HCT116 (cell line): ENCODE data around the gene MMS19. TPM values are rescaled to one million over a fixed set of nuclear protein-coding genes. Genes with fewer than 3 reads are reported as not detected.

Experiments used
- ATAC-seq: fragments of 200-7000 bp; cut with Tn5 transposase; 2 replicates; pipeline ENCODE4 v1.9.1; 2020; ENCODE audit warnings: mild to moderate bottlenecking, moderate library complexity
- BruUV-seq: library from RNA; stranded (reverse); fragments of 400-500 nt; replicated peaks from 2 replicates; lab custom pipeline; 2021; lab: Mats Ljungman, UMichigan
- CTCF ChIA-PET: fragments of 300-600 bp; sonication (Branson Sonifier 250); formaldehyde crosslinking; loops from one replicate; lab custom pipeline; 2021; ENCODE audit warnings: antibody characterized with exemption; lab: Charles Lee
- POLR2A ChIA-PET: fragments of 300-600, 350-600 bp; sonication (Branson Sonifier 250); formaldehyde crosslinking; loops from one replicate; lab custom pipeline; 2021; ENCODE audit warnings: antibody characterized with exemption; lab: Charles Lee
- RAD21 ChIA-PET, 2 experiments: fragments of 300-600 bp; sonication (Branson Sonifier 250); formaldehyde crosslinking; loops; one replicate each; lab custom pipeline; 2023; ENCODE audit warnings: low total read pairs in 2 of 2; ENCODE audit not compliant: uncharacterized antibody in 2 of 2, unreplicated experiment in 2 of 2, low non-redundant PET in 1 of 2; lab: Charles Lee
- DNase-seq: peaks from one replicate; pipeline ENCODE4 v3.0.0-alpha.2; 2010; ENCODE audit warnings: low read depth, low spot score
- H2AFZ ChIP-seq: fragments of 200-600 bp; shearing (Covaris generic), sonication (generic); 2 replicates; pipeline ENCODE4 v1.6.1; 2017; ENCODE audit warnings: low read depth, mixed run types, mixed read lengths, antibody characterized with exemption, low read length; ENCODE audit not compliant: poor library complexity, severe bottlenecking
- H3K27ac ChIP-seq: 2 replicates; pipeline ENCODE4 v1.5.1; 2012; ENCODE audit warnings: low read depth, low read length
- H3K27me3 ChIP-seq: fragments of 200-600 bp; sonication (generic); 2 replicates; pipeline ENCODE4 v1.6.1; 2016; ENCODE audit warnings: mixed run types, low read length, mixed read lengths; ENCODE audit not compliant: insufficient read depth
- H3K36me3 ChIP-seq, 2 experiments: fragments of 200-500 bp in 1 of 2; fragments of 200-600 bp in 1 of 2; sonication (Bioruptor generic) in 1 of 2; sonication (generic) in 1 of 2; 2 replicates each; pipeline versions ENCODE4 v1.5.1 to v1.6.1; 2014 to 2016; ENCODE audit warnings: low read length in 2 of 2, inconsistent platforms in 1 of 2, mixed read lengths in 1 of 2, mixed run types in 1 of 2; ENCODE audit not compliant: insufficient read depth in 2 of 2, control insufficient read depth in 1 of 2
- H3K4me1 ChIP-seq, 2 experiments: fragments of 200-600 bp in 1 of 2; sonication (generic) in 1 of 2; 2 replicates each; pipeline versions ENCODE4 v1.5.1 to v1.6.1; 2012 to 2017; ENCODE audit warnings: low read length in 2 of 2, inconsistent platforms in 1 of 2, mild to moderate bottlenecking in 1 of 2, mixed read lengths in 1 of 2, mixed run types in 1 of 2, moderate library complexity in 1 of 2; ENCODE audit not compliant: insufficient read depth in 2 of 2, control insufficient read depth in 1 of 2
- H3K4me2 ChIP-seq: fragments of 200-600 bp; sonication (generic); 2 replicates; pipeline ENCODE4 v1.6.1; 2017; ENCODE audit warnings: mixed run types, low read length, mixed read lengths
- H3K4me3 ChIP-seq, 2 experiments: fragments of 200-600 bp in 1 of 2; sonication (generic) in 1 of 2; replicated peaks in 1 of 2; 2 replicates each; pipeline ENCODE4 v1.5.1; 2011 to 2016; ENCODE audit warnings: low read length in 2 of 2, control low read depth in 1 of 2, low read depth in 1 of 2, mild to moderate bottlenecking in 1 of 2, mixed read lengths in 1 of 2, mixed run types in 1 of 2
- H3K79me2 ChIP-seq: fragments of 200-600 bp; sonication (generic); 2 replicates; pipeline ENCODE4 v1.6.1; 2017; ENCODE audit warnings: mild to moderate bottlenecking, mixed run types, low read length, moderate library complexity, mixed read lengths; ENCODE audit not compliant: insufficient read depth
- H3K9ac ChIP-seq: fragments of 200-600 bp; sonication (generic); 2 replicates; pipeline ENCODE4 v1.6.1; 2016; ENCODE audit warnings: low read length, mixed read lengths
- H3K9me2 ChIP-seq: fragments of 200-600 bp; sonication (generic), shearing (Covaris generic); 2 replicates; pipeline ENCODE4 v1.6.1; 2017; ENCODE audit warnings: mixed run types, mild to moderate bottlenecking, moderate library complexity; ENCODE audit not compliant: insufficient read depth
- H3K9me3 ChIP-seq, 2 experiments: fragments of 200-500 bp in 1 of 2; fragments of 200-600 bp in 1 of 2; sonication (Bioruptor generic) in 1 of 2; sonication (generic) in 1 of 2; 2 replicates each; pipeline ENCODE4 v1.6.1; 2014 to 2017; ENCODE audit warnings: low read length in 2 of 2, mixed read lengths in 2 of 2, inconsistent platforms in 1 of 2, low read depth in 1 of 2, mild to moderate bottlenecking in 1 of 2, mixed run types in 1 of 2, moderate library complexity in 1 of 2; ENCODE audit not compliant: control insufficient read depth in 1 of 2, insufficient read depth in 1 of 2
- H4K20me1 ChIP-seq: fragments of 200-600 bp; sonication (generic), shearing (Covaris generic); 2 replicates; pipeline ENCODE4 v1.6.1; 2017; ENCODE audit warnings: mixed run types, mild to moderate bottlenecking, moderate library complexity; ENCODE audit not compliant: insufficient read depth
- CTCF ChIP-seq, 3 experiments: fragments of 200-600 bp in 1 of 3; sonication (generic) in 1 of 3; IDR thresholded peaks in 2 of 3; conservative IDR thresholded peaks in 1 of 3; 2 replicates each; pipeline ENCODE4 v1.5.1; 2012 to 2017; ENCODE audit warnings: low read depth in 2 of 3, low read length in 2 of 3, antibody characterized with exemption in 1 of 3, borderline replicate concordance in 1 of 3, control low read depth in 1 of 3, mild to moderate bottlenecking in 1 of 3, mixed read lengths in 1 of 3, mixed run types in 1 of 3, moderate library complexity in 1 of 3; ENCODE audit not compliant: insufficient read depth in 1 of 3
- ELF1 ChIP-seq: IDR thresholded peaks from 2 replicates; pipeline ENCODE4 v1.6.1; 2012; ENCODE audit warnings: low read depth, borderline replicate concordance
- JUND ChIP-seq: IDR thresholded peaks from 2 replicates; pipeline ENCODE4 v1.6.1; 2012
- REST ChIP-seq: IDR thresholded peaks from 2 replicates; pipeline ENCODE4 v1.6.1; 2012; ENCODE audit warnings: low read depth
- ZNF274 ChIP-seq: fragments of 200-500 bp; sonication (Bioruptor generic); IDR thresholded peaks from 2 replicates; pipeline ENCODE4 v1.6.1; 2014; ENCODE audit warnings: mild to moderate bottlenecking, low read depth, low read length, inconsistent platforms
- intact Hi-C: fragments of 100-400 bp; cut with micrococcal nuclease; formaldehyde crosslinking; loops from 2 replicates; pipeline ENCODE4 v1.10.0; 2022
- total RNA-seq: library from RNA; stranded (reverse); gene quantifications from one replicate; pipeline ENCODE4 v1.2.1, GENCODE V29; 2021; ENCODE audit not compliant: unreplicated experiment

The MMS19 gene
- total RNA-seq, 1 experiment from 2014 or later: 101 TPM

DNA sequence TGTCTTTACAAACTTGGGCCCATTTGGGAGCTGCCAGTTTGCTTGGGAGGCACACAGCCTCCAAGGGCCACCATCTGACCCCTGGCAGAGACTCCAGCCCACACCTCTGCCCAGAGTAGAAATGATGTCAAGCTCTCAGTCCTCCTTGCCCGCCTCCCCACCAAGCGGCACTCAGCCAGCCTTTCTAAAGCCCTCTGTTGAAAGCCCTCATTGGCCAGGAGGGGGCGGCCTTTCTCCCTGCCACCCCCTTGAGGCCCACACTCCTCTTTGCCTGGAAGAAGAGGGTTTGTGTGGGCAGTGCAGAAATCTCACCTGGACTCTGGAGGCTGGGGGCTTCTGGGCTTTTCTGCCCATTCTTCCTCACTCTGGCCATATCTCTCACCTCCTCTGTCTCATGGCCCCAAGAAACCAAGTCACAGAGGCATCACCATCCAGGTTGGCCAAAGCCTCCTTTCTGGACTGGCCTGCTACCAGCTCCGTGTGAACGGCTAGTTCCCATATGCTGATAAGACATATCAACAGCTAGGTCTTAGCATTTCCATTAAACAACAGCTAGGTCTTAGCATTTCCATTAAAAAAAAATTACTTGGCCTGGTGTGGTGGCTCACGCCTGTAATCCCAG lies 36.6 kb upstream of the MMS19 start (continued):
- TF ChIP-seq REST (no peak), JUND (no peak), ELF1 (no peak)

GRCh38 chr10:97533888-97534287 lies 35.7 kb upstream of the MMS19 start:
- Histone ChIP-seq H3K9ac (no peak overlapping the region), H3K27ac (no peak overlapping the region), H3K4me1 (peaks cover 16 to 42% of the 10 kb centered on the region in 2 experiments), H4K20me1 (no peaks in the 10 kb centered on the region), H3K27me3 (no peaks in the 10 kb centered on the region), H3K36me3 (no peaks in the 10 kb centered on the region), H3K4me3 (no peak overlapping the region), H3K9me3 (no peaks in the 10 kb centered on the region), H3K79me2 (no peaks in the 10 kb centered on the region), H2AFZ (no peak overlapping the region), H3K9me2 (no peaks in the 10 kb centered on the region)
- ChIA-PET RAD21 (no interaction called here), CTCF (interaction anchor here (0.6 to 2.0 kb wide), 17 partner anchors 9 to 316 kb away, joined by 3 to 11 read pairs (median 4); partner anchors contain the start of genes ANKRD2, GOLGA7B and UBTD1)
- ATAC-seq: no peak
- intact Hi-C loops: loop anchor here (2.0 kb wide), 1 partner anchor 79 kb away; no protein-coding TSS in a partner anchor
- DNase-seq: no peak
- no peak for TF ChIP-seq ZNF274
- no peak for TF ChIP-seq CTCF (IDR thresholded peaks at IDR 0.05 in 2 of 3, conservative IDR thresholded peaks at IDR 0.05 in 1 of 3; ENCODE audit: borderline replicate concordance in 1 of 3, insufficient read depth in 1 of 3, low read depth in 2 of 3, low read length in 2 of 3)
- TF ChIP-seq, all 23 proteins: peak for 0
- POLR2A ChIA-PET: no interaction called here
- H3K4me2 ChIP-seq: no peak overlapping the region
- BruUV-seq: no TSS peak
